Astrocyte of the cerebellum (primary cell): ENCODE data around the gene CLTC.

ENCODE experiments used
- DNase-seq: peaks from one replicate; pipeline ENCODE4 v3.0.0-alpha.2; 2011; ENCODE audit warnings: low read depth
- H3K4me3 ChIP-seq: 2 replicates; pipeline ENCODE4 v1.5.1; 2011; ENCODE audit warnings: mild to moderate bottlenecking, low read depth, low read length, moderate library complexity
- CTCF ChIP-seq: IDR thresholded peaks from 2 replicates; pipeline ENCODE4 v1.5.1; 2012; ENCODE audit warnings: low read length, low read depth, moderate library complexity, mild to moderate bottlenecking; ENCODE audit errors: missing control alignments
- in situ Hi-C: cut with HindIII; loops from 2 replicates; pipeline ENCODE4 v1.10.0; 2017; ENCODE audit warnings: low sequenced_read_pairs

The CLTC gene

DNA sequence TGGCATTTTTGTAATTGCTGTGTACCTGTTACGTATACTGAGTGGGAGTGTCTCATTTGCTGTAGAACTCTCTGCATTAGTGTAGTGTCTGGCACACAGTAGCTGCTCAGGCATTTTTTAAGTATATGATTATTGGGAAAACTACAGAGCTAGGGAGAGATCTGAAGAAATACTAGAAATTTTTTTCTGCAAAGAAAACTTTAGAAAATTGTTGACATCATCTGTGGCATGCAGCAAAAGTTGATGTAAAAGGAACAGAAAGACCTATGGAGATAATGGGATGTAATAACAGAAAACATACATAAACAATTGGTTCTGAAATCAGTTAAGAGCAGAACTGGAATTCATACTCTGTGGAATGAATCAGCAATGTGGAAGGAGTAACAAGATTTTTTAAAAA lies 11.6 kb downstream of the CLTC start:
- in situ Hi-C loops: no loop called here
- DNase-seq: no peak
- no peak overlapping the region for H3K4me3 ChIP-seq
- TF ChIP-seq CTCF: no peak

GRCh38 chr17:59632398-59632797 lies 12.7 kb downstream of the CLTC start:
- no peak for DNase-seq
- in situ Hi-C loops: no loop called here
- H3K4me3 ChIP-seq: no peak overlapping the region
- TF ChIP-seq CTCF: no peak

GRCh38 chr17:59633658-59634359 lies 14.1 kb downstream of the CLTC start:
- DNase-seq: no peak
- no peak for TF ChIP-seq CTCF
- no peak overlapping the region for H3K4me3 ChIP-seq
- in situ Hi-C loops: no loop called here

DNA sequence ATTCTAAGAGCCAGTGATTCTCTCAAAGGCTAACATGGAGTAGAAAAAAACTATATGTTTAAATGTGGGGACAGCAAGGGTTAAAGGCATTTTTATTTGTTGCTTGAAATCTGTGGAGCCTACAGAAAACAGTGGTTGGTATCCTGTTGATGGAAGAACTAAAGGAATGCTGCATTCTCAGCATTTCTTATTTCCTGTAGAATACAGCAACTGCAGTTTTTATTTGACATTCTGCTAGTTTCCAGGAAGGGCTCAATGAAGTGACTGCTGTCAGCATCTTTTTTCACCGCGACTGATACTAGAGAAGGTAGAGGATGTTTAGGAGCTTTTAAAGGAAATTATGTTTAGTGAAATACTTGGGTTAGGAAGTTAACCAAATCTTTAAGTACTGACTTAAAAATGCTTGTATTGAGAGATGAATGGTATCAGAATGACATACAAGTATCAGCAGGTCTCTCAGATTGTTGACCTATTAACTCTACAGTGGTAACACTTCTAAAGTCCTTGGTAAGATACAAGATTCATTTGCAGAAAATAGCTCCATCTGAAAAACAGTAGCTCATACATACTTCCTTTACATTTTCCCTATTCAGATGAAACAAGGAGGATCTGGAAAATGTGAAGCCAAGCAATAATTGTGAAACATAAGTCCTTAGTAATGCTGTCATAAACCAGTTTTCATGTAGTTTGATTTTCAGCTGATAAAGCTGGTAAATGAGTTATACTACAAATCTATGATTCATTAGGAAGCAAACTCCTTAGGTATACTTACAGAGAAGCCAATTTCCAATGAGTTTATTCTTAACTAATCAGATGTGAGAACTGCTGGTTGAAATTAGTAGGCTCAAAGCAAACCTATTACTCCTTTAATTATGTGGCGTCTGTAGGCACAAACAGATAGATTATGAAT lies 15.2 kb downstream of the CLTC start:
- in situ Hi-C loops: no loop called here
- no peak for TF ChIP-seq CTCF
- no peak overlapping the region for H3K4me3 ChIP-seq
- no peak for DNase-seq

DNA sequence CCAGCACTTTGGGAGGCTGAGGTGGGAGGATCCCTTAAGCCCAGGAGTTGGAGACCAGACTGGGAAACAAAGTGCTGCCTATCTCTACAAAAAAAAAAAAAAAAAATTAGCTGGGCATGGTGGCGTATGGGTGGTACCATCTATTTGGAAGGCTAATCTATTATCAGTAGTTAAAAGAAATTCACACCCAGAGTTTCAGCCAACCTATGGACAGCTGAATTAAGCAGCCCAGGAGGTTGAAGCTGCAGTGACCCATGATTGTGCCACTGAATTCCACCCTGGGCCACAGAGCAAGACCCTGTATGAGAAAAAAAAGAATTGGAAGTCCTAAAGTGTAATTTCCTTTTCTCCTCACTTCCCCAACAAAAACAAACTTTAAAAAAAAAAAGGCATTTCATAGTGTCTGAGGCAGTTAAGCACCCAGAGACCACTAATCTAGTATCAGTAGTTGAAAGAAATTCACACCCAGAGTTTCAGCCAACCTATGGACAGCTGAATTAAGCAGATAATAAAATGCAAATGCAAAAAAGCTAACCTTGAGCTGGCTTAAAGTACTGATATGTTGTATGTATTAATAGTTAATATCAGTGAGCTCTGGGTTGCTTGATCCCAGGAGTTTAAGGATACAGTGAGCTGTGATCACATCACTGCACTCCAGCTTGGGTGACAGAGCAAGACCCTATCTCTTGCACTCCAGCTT lies 18.1 kb downstream of the CLTC start:
- no peak for DNase-seq
- TF ChIP-seq CTCF: no peak
- in situ Hi-C loops: no loop called here
- H3K4me3 ChIP-seq: no peak overlapping the region

DNA sequence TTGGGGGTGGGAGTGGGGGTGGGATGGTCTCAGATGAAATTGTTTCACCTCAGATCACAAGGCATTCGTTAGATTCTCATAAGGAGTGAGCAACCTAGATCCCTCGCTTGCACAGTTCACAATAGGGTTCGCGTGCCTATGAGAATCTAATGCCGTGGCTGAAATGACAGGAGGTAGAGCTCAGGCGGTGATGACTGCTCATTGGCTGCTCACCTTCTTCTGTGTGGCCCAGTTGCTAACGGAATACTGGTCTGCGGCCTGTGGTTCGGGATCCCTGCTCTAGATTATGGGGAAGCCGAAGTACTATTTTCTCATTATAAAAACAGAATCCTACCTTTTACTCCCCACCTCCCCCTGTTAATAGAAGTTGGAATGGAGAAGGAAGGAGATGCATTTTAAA lies 18.9 kb downstream of the CLTC start:
- in situ Hi-C loops: no loop called here
- no peak for TF ChIP-seq CTCF
- no peak for DNase-seq
- no peak overlapping the region for H3K4me3 ChIP-seq
